WTC11 (cell line): ENCODE data around the gene SMIM28. TPM values are rescaled to one million over a fixed set of nuclear protein-coding genes. Genes with fewer than 3 reads are reported as not detected.
"Not testable (repeated sequence)": the region's sequence is repeated elsewhere in the genome, so short reads cannot be mapped to it uniquely, and the experiment has no call there.

Experiments
- ATAC-seq: fragments of 200-7000 bp; cut with Tn5 transposase; 2 replicates; pipeline ENCODE4 v1.10.0; 2021; ENCODE audit warnings: mild to moderate bottlenecking, moderate library complexity
- CTCF ChIA-PET: fragments of 300-600 bp; sonication (Branson Sonifier 250); formaldehyde crosslinking; loops from one replicate; lab custom pipeline; 2021; ENCODE audit warnings: antibody characterized with exemption; lab: Charles Lee
- POLR2A ChIA-PET: fragments of 350-600 bp; sonication (Branson Sonifier 250); formaldehyde crosslinking; loops from one replicate; lab custom pipeline; 2021; ENCODE audit warnings: antibody characterized with exemption; lab: Charles Lee
- DNase-seq: peaks from one replicate; pipeline ENCODE4 v3.0.0; 2021; ENCODE audit warnings: low spot score
- H3K27ac Mint-ChIP-seq: 2 replicates; pipeline ENCODE4 v1.8.0; 2021; ENCODE audit warnings: mixed read lengths
- H3K27me3 Mint-ChIP-seq: 2 replicates; pipeline ENCODE4 v1.8.0; 2021; ENCODE audit warnings: low read depth, mild to moderate bottlenecking, moderate library complexity, mixed read lengths
- H3K36me3 Mint-ChIP-seq: 2 replicates; pipeline ENCODE4 v1.8.0; 2021; ENCODE audit warnings: mixed read lengths
- H3K4me1 Mint-ChIP-seq: 2 replicates; pipeline ENCODE4 v1.8.0; 2022; ENCODE audit warnings: mixed read lengths
- H3K4me3 Mint-ChIP-seq: 2 replicates; pipeline ENCODE4 v1.8.0; 2021; ENCODE audit warnings: mild to moderate bottlenecking, moderate library complexity, mixed read lengths
- H3K9me3 Mint-ChIP-seq: 2 replicates; pipeline ENCODE4 v1.8.0; 2021; ENCODE audit warnings: mixed read lengths
- AFF4 ChIP-seq: sonication (generic); formaldehyde crosslinking; IDR thresholded peaks from 2 replicates; pipeline ENCODE4 v1.8.1; 2023; ENCODE audit warnings: mild to moderate bottlenecking, missing genetic modification reagents, borderline replicate concordance
- ATF3 ChIP-seq: sonication (generic); formaldehyde crosslinking; conservative IDR thresholded peaks from 2 replicates; pipeline ENCODE4 v1.8.1; 2022; ENCODE audit warnings: mild to moderate bottlenecking, missing genetic modification reagents
- GRHL2 ChIP-seq: fragments of 250-450 bp; sonication (Bioruptor Pico); IDR thresholded peaks from 2 replicates; pipeline ENCODE4 v1.8.0; 2022; ENCODE audit warnings: mild to moderate bottlenecking, moderate library complexity; ENCODE audit not compliant: insufficient replicate concordance, severe bottlenecking
- HMGA2 ChIP-seq: fragments of 250-450 bp; sonication (Bioruptor Pico); IDR thresholded peaks from 2 replicates; pipeline ENCODE4 v1.4.0; 2021; ENCODE audit warnings: mild to moderate bottlenecking, moderate library complexity
- IRF2 ChIP-seq: sonication (generic); formaldehyde crosslinking; IDR thresholded peaks from 2 replicates; pipeline ENCODE4 v1.8.0; 2022; ENCODE audit warnings: low read depth, missing genetic modification reagents, borderline replicate concordance
- NFATC4 ChIP-seq: fragments of 250-450 bp; sonication (Bioruptor Pico); IDR thresholded peaks from 2 replicates; pipeline ENCODE4 v1.9.0; 2021; ENCODE audit warnings: mild to moderate bottlenecking
- PREB ChIP-seq: sonication (generic); formaldehyde crosslinking; IDR thresholded peaks from 2 replicates; pipeline ENCODE4 v1.8.1; 2022; ENCODE audit warnings: mild to moderate bottlenecking, missing genetic modification reagents, moderate library complexity, borderline replicate concordance
- PRRX2 ChIP-seq: fragments of 250-450 bp; sonication (Bioruptor Pico); IDR thresholded peaks from 2 replicates; pipeline ENCODE4 v1.8.0; 2021; ENCODE audit warnings: mild to moderate bottlenecking
- SMAD4 ChIP-seq: sonication (generic); formaldehyde crosslinking; IDR thresholded peaks from 2 replicates; pipeline ENCODE4 v1.8.0; 2022; ENCODE audit warnings: mild to moderate bottlenecking, missing genetic modification reagents
- USF2 ChIP-seq: sonication (generic); formaldehyde crosslinking; IDR thresholded peaks from 2 replicates; pipeline ENCODE4 v1.8.1; 2023; ENCODE audit warnings: mild to moderate bottlenecking, missing genetic modification reagents, moderate library complexity
- ZNF138 ChIP-seq: sonication (generic); formaldehyde crosslinking; conservative IDR thresholded peaks from 2 replicates; pipeline ENCODE4 v1.8.1; 2022; ENCODE audit warnings: mild to moderate bottlenecking, moderate library complexity, missing genetic modification reagents
- ZNF219 ChIP-seq: sonication (generic); formaldehyde crosslinking; IDR thresholded peaks from 2 replicates; pipeline ENCODE4 v1.8.0; 2023; ENCODE audit warnings: missing genetic modification reagents, mild to moderate bottlenecking, borderline replicate concordance
- ZNF232 ChIP-seq: sonication (generic); formaldehyde crosslinking; IDR thresholded peaks from 2 replicates; pipeline ENCODE4 v1.8.0; 2022; ENCODE audit warnings: mild to moderate bottlenecking, missing genetic modification reagents
- ZNF671 ChIP-seq: fragments of 250-450 bp; sonication (Bioruptor Pico); IDR thresholded peaks from 2 replicates; pipeline ENCODE4 v1.8.0; 2021; ENCODE audit warnings: mild to moderate bottlenecking
- total RNA-seq: library from RNA; stranded (reverse); gene quantifications from 3 replicates; pipeline ENCODE4 v1.2.3, GENCODE V29; 2021

Gene SMIM28
- total RNA-seq, 1 experiment from 2014 or later = not detected

GRCh38 chr6:138424004-138424904, 46.5 kb downstream of the SMIM28 start:
- ChIA-PET CTCF (interaction anchor here (1.9 kb wide), 1 partner anchor 94 kb away, joined by 12 read pairs; no protein-coding TSS in a partner anchor), POLR2A (no interaction called here)
- no peaks in the 10 kb centered on the region for H3K27me3 Mint-ChIP-seq
- H3K4me3 Mint-ChIP-seq = no peak overlapping the region
- DNase-seq (no peak), ATAC-seq (peak; percentile 71)
- 0 out of 2 replicates have a peak, but pooled peaks cover 1% of the 10 kb centered on the region for H3K4me1 Mint-ChIP-seq
- H3K36me3 Mint-ChIP-seq = peaks cover 15% of the 10 kb centered on the region; the same call in 1 of the 2 replicates
- no peaks in the 10 kb centered on the region for H3K9me3 Mint-ChIP-seq
- TF ChIP-seq SMAD4 (CRISPR knock-in tag) (no peak), HMGA2 (CRISPR knock-in tag) (no peak), AFF4 (CRISPR knock-in tag) (no peak), ATF3 (CRISPR knock-in tag) (no peak), USF2 (CRISPR knock-in tag) (no peak), PRRX2 (CRISPR knock-in tag) (no peak), IRF2 (CRISPR knock-in tag) (no peak), ZNF138 (no peak), GRHL2 (CRISPR knock-in tag) (no peak), ZNF671 (CRISPR knock-in tag) (no peak), ZNF232 (CRISPR knock-in tag) (no peak), PREB (CRISPR knock-in tag) (no peak), NFATC4 (CRISPR knock-in tag) (no peak), ZNF219 (CRISPR knock-in tag) (no peak)
- no peak overlapping the region for H3K27ac Mint-ChIP-seq

- H3K9me3 Mint-ChIP-seq, H3K27ac Mint-ChIP-seq, DNase-seq, POLR2A ChIA-PET, H3K4me1 Mint-ChIP-seq, H3K4me3 Mint-ChIP-seq, H3K27me3 Mint-ChIP-seq, ATAC-seq: not testable (repeated sequence)
- CTCF ChIA-PET = interaction anchor here (1.3 kb wide), 1 partner anchor 421 kb away, joined by 3 read pairs; no protein-coding TSS in a partner anchor
- peaks cover 12% of the 10 kb centered on the region; the same call in 1 of the 2 replicates for H3K36me3 Mint-ChIP-seq
Measured at GRCh38 chr6:138425256-138425655, 47.6 kb downstream of the SMIM28 start.
